RPMI7951 (cell line): ENCODE measurements around the gene OTOP3. TPM values are rescaled to one million over a fixed set of nuclear protein-coding genes. Genes with fewer than 3 reads are reported as not detected.

Experiments used
- DNase-seq: peaks from one replicate; pipeline ENCODE4 v3.0.0-alpha.2; 2012; ENCODE audit warnings: low read depth
- total RNA-seq: library from RNA; depleted of rRNA; stranded (reverse); fragments of >200 nt; shearing (Covaris generic); gene quantifications from 2 replicates; pipeline ENCODE4 v1.2.3, GENCODE V29; 2014

Gene OTOP3
- total RNA-seq, 1 experiment from 2014 or later: not detected

GRCh38 chr17:74939534-74939933 lies 3.8 kb downstream of the OTOP3 start:
- no peak for DNase-seq

GRCh38 chr17:74941128-74941725 lies 5.5 kb downstream of the OTOP3 start:
- DNase-seq: no peak

- DNase-seq: no peak
These were observed 8.3 kb downstream of the OTOP3 start for GRCh38 chr17:74943808-74944522.

GRCh38 chr17:74945543-74945942 lies 9.8 kb downstream of the OTOP3 start:
- no peak for DNase-seq

- no peak for DNase-seq
These were observed 10.9 kb downstream of the OTOP3 start for GRCh38 chr17:74946641-74947040.

GRCh38 chr17:74947041-74947754 lies 11.5 kb downstream of the OTOP3 start:
- DNase-seq: no peak

GRCh38 chr17:74949455-74950115 lies 13.9 kb downstream of the OTOP3 start:
- no peak for DNase-seq

- no peak for DNase-seq
These were observed 14.5 kb downstream of the OTOP3 start for GRCh38 chr17:74950207-74950606.

GRCh38 chr17:74951065-74951464 lies 15.4 kb downstream of the OTOP3 start:
- DNase-seq: no peak

GRCh38 chr17:74951680-74952421 lies 16.2 kb downstream of the OTOP3 start:
- DNase-seq: no peak

- DNase-seq: no peak
These were observed 16.9 kb downstream of the OTOP3 start for GRCh38 chr17:74952431-74953133.

GRCh38 chr17:74953134-74953687 lies 17.5 kb downstream of the OTOP3 start:
- no peak for DNase-seq

- no peak for DNase-seq
These were observed 18.4 kb downstream of the OTOP3 start for GRCh38 chr17:74954115-74954514.

GRCh38 chr17:74954665-74955421 lies 19.1 kb downstream of the OTOP3 start:
- DNase-seq: no peak

- no peak for DNase-seq
These were observed 20.4 kb downstream of the OTOP3 start for GRCh38 chr17:74956093-74956492.

GRCh38 chr17:74957935-74958740 lies 22.4 kb downstream of the OTOP3 start:
- DNase-seq: peak; percentile 40

GRCh38 chr17:74959826-74960515 lies 24.3 kb downstream of the OTOP3 start:
- peak; percentile 14 for DNase-seq

GRCh38 chr17:74960570-74961342 lies 25.1 kb downstream of the OTOP3 start:
- DNase-seq: peak; percentile 54
